H1 (cell line): ENCODE data around the gene TMEM236. TPM values are rescaled to one million over a fixed set of nuclear protein-coding genes. Genes with fewer than 3 reads are reported as not detected.

Source experiments
- CBX5 ChIP-seq: fragments of 300-800, 300-1000 bp; sonication (generic); IDR thresholded peaks from 2 replicates; pipeline ENCODE4 v1.7.1; 2016; ENCODE audit warnings: antibody characterized with exemption, low read length, low read depth
- CHD7 ChIP-seq: fragments of 300-600 bp; sonication (generic); IDR thresholded peaks from 2 replicates; pipeline ENCODE4 v1.7.1; 2012; ENCODE audit warnings: low read length, moderate library complexity, mild to moderate bottlenecking, inconsistent platforms; ENCODE audit not compliant: insufficient replicate concordance
- NRF1 ChIP-seq: IDR thresholded peaks from 2 replicates; pipeline ENCODE4 v1.6.1; 2011; ENCODE audit warnings: mild to moderate bottlenecking, low read depth, low read length, improper control_type of control experiment
- RNF2 ChIP-seq: fragments of 200-900, 300-1000 bp; sonication (generic); IDR thresholded peaks from 2 replicates; pipeline ENCODE4 v1.7.1; 2016; ENCODE audit warnings: borderline replicate concordance, low read depth, mild to moderate bottlenecking, antibody characterized with exemption, low read length; ENCODE audit not compliant: poor library complexity, severe bottlenecking; ENCODE audit errors: missing control alignments
- SP2 ChIP-seq: IDR thresholded peaks from 2 replicates; pipeline ENCODE4 v1.6.1; 2012; ENCODE audit warnings: mild to moderate bottlenecking, low read length, inconsistent platforms
- SP4 ChIP-seq: IDR thresholded peaks from 2 replicates; pipeline ENCODE4 v1.6.1; 2012; ENCODE audit warnings: low read length, inconsistent platforms
- polyA plus RNA-seq, 7 experiments: library from polyadenylated mRNA; depleted of rRNA in 3 of 7; stranded (reverse) in 5 of 7; unstranded in 2 of 7; fragments of >200 nt in 5 of 7; fragments of 200-250 nt in 2 of 7; gene quantifications; 1 replicate in 5 of 7; 2 replicates in 1 of 7; 4 replicates in 1 of 7; pipeline versions ENCODE4 v1.2.1 to v1.2.3, GENCODE V29; 2011 to 2013; ENCODE audit warnings: missing spikeins in 2 of 7, mixed read lengths in 2 of 7
- total RNA-seq: library from RNA; stranded (reverse); fragmentation: NEBNext Ultra II Directional; extraction: Animal tissue kit (Norgen Biotek cat#: 25700); gene quantifications from 2 replicates; pipeline ENCODE4 v1.2.1, GENCODE V29; 2021

The TMEM236 gene
- total and polyA plus RNA-seq, 2 of the 8 experiments (the other 6 are each of a cell fraction or from before 2014, with no cell fraction given), result 0.02 to 0.07 TPM

DNA sequence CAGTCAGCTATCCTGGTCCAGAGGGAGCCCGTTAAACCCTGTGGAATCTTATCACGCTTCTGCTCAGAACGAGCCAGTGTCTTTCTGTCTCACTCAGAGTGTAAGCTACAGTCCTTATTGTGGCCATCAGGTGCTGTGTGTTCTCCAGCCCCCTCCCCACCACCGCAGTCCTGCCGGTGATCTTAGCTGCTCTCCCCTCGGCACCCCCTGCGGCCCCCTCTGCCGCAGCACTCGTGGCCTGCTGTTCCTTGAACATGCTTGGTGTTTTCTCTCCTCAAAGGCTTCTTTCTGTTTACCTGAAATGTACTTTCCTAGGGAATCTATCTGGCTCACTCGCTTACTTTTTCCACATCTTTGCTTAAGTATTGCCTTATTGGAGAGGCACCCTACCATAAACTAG is 38.2 kb upstream of the TMEM236 start (continued):
- TF ChIP-seq CBX5, result no peak
- TF ChIP-seq RNF2, result no peak
- no peak for TF ChIP-seq NRF1
- no peak for TF ChIP-seq SP4
- no peak for TF ChIP-seq SP2
- TF ChIP-seq CHD7, result no peak
- TF ChIP-seq, all 59 proteins: peak for 0
